DMS53 (cell line): ENCODE measurements around the gene CEPT1.
A peak's percentile ranks its signal among the peaks of the same experiment; 100 is the strongest.

Experiments used
- DNase-seq: peaks from one replicate; lab custom pipeline; 2025; lab: John Stamatoyannopoulos, UW

The CEPT1 gene

DNA sequence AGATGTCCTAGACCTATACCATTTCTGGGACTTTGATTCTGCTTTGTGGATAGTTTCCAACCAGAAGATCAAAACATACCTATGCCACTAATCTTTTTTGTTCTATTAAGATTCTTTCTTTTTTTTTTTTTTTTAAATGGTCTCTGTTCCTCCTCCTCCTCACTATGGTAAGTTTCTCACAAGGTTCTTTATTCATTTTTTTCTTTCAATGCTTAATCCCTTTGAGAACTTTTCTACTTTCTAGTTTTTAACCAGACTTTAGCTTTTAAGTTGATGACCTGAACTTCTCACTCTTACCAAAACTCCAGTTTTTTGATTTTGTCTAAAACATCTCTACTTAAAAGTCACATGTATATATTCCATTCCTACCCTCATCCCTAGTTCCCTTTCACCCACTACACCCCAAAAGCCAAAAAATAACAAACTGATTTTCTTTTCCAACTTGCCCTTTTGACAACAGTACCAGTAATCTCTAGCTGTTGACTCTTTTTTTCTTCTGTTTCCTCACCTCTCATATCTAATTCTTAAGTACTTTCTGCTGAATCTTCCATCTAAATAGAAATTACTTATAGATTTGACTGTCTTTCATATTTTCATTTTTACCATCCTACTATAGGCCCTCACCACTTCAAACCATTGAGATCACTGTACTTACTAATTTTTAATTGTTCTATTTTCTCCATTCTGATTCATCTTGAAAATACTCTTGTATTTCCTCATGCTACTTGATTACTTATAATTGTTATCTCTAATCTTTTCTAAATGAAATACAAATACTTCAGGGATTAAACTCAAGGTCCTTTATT, 6.1 kb downstream of the CEPT1 start:
- no peak for DNase-seq

GRCh38 chr1:111147948-111148347, 7.9 kb downstream of the CEPT1 start:
- DNase-seq, result no peak

- DNase-seq, result no peak
Observed at GRCh38 chr1:111148376-111148881, 8.4 kb downstream of the CEPT1 start.

- DNase-seq, result no peak
Observed at GRCh38 chr1:111151838-111152237, 11.8 kb downstream of the CEPT1 start.

DNA sequence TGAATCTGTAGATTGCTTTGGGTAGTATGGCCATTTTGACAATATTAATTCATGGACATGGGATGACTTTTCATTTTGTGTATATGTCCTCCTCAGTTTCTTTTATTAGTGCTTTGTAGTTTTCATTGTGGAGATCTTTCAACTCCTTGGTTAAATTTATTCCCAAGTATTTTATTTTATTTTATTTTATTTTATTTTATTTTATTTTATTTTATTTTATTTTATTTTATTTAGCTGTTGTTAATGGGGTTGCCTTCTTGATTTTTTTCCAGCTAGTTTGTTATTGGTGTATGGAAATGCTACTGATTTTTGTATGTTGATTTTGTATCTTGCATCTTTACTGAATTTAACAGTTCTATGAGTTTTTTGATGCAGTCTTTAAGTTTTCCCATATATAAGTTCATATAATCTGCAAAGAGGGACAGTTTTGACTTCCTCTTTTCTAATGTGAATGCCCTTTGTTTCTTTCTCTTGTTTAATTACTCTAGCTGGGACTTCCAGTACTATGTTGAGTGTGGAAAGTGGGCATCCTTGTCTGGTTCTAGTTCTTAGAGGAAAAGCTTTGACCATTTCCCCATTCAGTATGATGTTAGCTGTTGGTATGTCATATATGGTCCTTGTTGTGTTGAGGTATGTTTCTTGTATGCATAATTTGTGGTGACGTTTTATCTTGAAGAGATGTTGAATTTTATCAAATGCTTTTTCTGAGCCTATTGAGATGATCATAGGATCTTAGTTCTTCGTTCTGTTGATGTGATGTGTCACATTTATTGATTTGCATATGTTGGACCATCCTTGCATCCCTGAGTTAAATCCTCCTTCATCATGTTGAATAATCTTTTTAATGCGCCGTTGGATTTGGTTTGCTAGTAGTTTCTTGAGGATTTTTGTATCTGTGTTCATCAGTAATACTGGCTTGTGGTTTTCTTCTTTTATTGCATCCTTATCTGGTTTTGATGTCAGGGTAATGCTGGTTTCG, 14.3 kb downstream of the CEPT1 start:
- DNase-seq, result no peak

- no peak for DNase-seq
Observed at GRCh38 chr1:111157431-111157830, 17.4 kb downstream of the CEPT1 start.

DNA sequence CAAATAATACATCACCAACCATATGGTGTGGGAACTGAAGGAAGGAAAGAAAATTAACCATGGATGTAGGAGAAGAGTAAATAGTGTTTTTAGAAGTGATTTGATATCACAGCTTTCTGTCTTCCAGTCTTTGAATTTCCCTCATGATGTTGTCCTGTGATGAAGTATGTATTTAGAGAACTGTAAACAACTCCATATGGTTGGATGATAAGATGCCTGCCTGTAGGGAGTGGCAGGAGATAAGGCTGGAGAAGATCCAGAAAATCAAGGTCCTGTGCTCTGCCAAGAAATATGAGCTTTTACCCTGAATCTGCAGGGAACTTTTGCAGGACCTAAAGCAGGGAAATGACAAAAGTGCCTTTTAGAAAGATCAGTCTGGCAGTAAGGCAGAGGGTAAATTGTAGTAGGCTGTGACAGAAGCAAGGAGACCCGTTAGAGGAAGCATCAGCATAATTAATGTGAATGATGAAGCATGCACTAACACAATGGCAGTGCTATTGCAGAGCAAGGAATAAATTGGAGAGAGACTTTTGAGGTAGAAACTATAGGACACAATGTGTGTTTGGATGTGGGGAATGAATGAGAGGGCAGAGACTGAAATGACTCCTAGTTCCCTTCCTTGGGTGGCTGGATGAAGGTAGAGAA, 21.9 kb downstream of the CEPT1 start:
- peak; percentile 19 for DNase-seq

DNA sequence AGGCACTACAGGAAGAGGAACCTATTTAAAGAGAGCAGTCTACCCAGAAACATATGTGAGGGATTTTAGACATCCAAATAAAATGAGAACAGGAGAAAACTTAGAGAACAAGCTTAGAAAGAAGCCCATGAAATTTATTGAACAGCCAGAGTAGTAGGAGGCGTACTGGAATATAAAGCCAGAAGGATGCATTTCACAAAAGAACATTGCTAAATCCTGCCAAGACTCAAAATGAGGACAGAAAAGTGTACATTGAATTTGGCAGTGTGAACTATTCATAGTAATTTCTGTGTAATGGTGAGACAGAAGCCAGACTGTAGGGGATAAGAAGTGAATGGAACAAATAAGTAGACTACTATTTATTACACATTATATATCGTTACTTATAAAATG, 22.5 kb downstream of the CEPT1 start:
- no peak for DNase-seq

GRCh38 chr1:111163363-111163762, 23.3 kb downstream of the CEPT1 start:
- DNase-seq, result no peak

DNA sequence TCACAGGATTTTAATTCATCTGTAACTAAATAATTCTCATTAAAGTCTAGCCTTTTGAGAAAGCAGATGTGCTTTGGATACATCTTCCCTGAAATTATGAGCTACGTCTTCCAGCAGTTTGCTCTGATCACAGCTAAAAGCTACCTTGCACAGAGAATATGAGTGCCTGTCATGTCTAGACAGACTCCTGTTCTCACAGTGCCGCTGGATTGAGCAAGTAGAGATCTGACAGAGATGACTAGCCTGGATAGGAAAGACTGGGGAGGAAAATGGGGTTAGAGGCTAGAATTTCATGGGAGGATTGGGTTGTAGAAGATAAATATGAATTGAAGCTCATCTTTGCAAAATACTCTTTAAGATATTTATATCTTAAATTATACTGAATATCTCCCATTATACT, 24.1 kb downstream of the CEPT1 start:
- DNase-seq, result no peak

DNA sequence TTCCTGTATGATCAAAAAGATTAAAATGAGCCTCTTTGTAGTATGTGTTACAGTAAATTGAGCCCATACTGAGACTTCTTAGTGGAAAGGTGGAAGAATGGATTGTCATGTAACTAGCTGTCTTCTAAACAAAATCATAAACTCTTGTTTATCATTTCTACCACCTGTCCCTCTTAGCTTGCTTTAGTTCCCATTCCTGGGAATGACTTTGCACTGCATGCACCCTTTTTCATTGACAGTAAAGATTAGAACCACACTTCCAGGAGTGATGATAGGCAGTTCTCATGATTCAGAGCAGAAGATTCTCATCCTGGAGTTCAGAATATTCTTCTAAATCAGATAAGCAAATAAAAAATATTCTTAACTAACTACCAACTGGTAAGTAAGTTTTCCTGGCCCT, 32.4 kb downstream of the CEPT1 start:
- DNase-seq, result no peak

DNA sequence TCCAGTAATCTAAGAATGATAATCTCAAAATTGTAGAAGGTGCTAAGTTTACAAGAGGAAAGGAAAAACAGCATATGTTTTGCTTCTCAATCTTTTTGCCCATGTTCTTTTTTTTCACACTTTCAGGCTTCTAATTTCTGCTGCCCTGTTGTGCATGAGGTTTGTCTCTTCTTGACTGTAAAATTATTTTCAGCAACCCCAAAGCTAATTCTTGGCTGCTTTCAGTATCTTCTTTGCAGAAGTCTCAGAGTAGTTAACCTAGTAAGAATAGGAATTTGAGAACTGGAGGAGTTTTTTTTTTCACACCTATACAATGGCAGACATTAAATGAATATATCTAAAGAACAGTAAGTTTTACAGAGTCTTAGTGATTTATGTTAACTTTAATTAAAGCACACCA, 34.0 kb downstream of the CEPT1 start:
- DNase-seq, result no peak

- DNase-seq, result no peak
Observed at GRCh38 chr1:111175349-111175748, 35.3 kb downstream of the CEPT1 start.

- DNase-seq, result no peak
Observed at GRCh38 chr1:111176678-111177077, 36.7 kb downstream of the CEPT1 start.

DNA sequence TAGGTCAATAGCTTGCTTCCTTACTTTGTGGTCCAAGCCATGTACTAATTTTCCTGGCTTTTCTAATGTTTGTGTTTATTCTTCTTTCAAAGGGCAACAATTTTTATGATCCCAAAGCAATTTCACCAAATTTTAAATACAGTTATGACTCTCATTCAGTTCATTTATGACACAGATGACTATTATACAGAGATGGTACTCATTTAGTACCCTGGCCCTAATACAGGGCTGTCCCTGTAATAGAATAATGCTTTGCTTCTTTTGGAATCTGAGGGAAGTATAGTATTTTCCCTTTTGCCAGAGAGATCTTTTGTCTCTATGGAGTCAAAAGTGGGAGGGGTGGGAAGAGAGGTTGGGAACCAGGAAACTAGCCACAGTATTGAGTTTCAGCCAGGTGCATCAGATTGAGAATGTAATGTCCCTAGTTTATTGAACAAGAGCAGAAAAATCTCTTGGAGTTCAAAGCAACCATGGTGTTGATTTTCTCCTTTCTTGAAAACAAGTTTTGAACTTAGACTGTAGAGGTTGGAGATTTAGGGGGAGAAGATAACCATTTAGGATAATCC, 40.0 kb downstream of the CEPT1 start:
- DNase-seq, result peak; percentile 81

GRCh38 chr1:111182052-111182451, 42.0 kb downstream of the CEPT1 start:
- no peak for DNase-seq

GRCh38 chr1:111183308-111184069, 43.5 kb downstream of the CEPT1 start:
- DNase-seq, result no peak

- no peak for DNase-seq
Observed at GRCh38 chr1:111184663-111185062, 44.6 kb downstream of the CEPT1 start.

DNA sequence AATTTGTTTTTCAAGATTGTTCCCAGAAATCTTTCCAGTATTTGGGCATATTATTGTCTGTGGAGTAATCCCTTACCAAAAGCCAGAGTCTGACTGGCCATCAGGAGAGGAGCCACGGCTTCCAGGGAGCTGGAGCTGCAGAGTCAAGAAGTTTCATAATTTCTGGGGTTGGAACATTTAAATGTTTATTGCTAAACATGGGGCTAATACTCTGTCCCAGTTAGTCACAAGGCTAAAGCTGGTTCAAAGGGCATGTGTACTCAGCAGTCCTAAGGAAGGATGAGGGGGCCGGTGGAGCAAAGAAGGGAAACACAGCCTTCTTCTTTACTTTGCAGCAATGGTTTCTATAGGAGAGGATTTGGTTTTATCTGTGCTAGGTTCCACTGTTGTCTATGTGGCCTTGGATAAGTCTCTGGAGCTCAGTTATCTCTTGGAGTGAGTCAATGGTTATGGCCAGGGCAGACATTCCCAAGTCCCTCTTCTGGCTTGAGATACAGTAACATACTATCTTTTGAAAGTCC, 51.0 kb downstream of the CEPT1 start:
- DNase-seq, result no peak

GRCh38 chr1:111191496-111191895, 51.5 kb downstream of the CEPT1 start:
- no peak for DNase-seq

DNA sequence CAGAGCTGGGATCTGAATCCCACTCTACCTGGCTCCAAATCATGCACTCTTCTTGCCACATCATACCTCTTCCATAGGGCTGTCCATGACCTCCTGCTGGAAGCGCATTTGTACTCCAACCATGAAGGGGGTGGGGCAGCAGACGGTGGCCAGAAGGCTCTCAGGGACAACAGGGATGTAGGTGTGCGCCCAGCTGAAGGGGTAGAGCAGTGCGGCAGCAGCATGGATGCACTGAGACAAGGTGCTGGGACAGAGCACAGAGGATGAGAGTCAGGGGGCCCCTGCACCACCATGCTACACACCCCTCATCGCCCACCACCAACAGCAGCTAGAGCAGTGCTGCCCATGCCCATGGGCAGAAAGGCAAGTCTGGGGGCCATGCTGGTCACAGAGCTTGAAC, 52.1 kb downstream of the CEPT1 start:
- DNase-seq, result no peak
